H7 (cell line): ENCODE results near the gene VSTM2B. TPM values are rescaled to one million over a fixed set of nuclear protein-coding genes. Genes with fewer than 3 reads are reported as not detected.

Source experiments
- DNase-seq: peaks from one replicate; pipeline ENCODE4 v3.0.0; 2012
- H3K27me3 ChIP-seq: 2 replicates; pipeline ENCODE4 v1.6.0; 2011; ENCODE audit warnings: mild to moderate bottlenecking, low read length; ENCODE audit not compliant: control insufficient read depth, insufficient read depth
- H3K36me3 ChIP-seq: replicated peaks from 2 replicates; pipeline ENCODE4 v1.5.1; 2011; ENCODE audit warnings: low read length; ENCODE audit not compliant: control insufficient read depth, insufficient read depth
- H3K4me3 ChIP-seq: 2 replicates; pipeline ENCODE4 v1.5.1; 2011; ENCODE audit warnings: low read depth, mild to moderate bottlenecking, control low read depth, low read length, moderate library complexity; ENCODE audit not compliant: insufficient read depth
- total RNA-seq: library from RNA; depleted of rRNA; stranded (reverse); fragments of >200 nt; shearing (Covaris generic); gene quantifications from 2 replicates; pipeline ENCODE4 v1.2.3, GENCODE V29; 2014

Gene VSTM2B
- total RNA-seq, 1 experiment from 2014 or later: 0.48 TPM

DNA sequence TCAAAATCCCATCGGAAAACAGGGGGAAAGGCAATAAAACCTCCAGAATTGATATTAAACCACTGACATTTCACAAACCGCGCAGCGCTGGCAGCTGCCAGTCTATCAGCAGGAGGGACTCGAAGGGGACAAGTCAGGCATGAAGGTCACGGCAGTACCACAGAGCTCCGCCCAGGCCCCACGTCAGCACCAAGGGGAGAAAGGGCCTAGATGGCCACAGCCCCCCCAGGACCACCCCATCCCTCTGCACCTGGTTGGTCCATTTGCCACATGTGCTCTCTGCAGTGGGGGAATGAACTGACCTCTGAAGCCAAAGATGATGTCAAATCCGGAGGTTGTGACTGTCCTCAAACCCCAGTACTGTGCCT, 9.5 kb upstream of the VSTM2B start:
- no peak for DNase-seq
- Histone ChIP-seq H3K36me3 (no peaks in the 10 kb centered on the region), H3K4me3 (no peak overlapping the region), H3K27me3 (peaks cover 2% of the 10 kb centered on the region; the same call in 1 of the 2 replicates)

DNA sequence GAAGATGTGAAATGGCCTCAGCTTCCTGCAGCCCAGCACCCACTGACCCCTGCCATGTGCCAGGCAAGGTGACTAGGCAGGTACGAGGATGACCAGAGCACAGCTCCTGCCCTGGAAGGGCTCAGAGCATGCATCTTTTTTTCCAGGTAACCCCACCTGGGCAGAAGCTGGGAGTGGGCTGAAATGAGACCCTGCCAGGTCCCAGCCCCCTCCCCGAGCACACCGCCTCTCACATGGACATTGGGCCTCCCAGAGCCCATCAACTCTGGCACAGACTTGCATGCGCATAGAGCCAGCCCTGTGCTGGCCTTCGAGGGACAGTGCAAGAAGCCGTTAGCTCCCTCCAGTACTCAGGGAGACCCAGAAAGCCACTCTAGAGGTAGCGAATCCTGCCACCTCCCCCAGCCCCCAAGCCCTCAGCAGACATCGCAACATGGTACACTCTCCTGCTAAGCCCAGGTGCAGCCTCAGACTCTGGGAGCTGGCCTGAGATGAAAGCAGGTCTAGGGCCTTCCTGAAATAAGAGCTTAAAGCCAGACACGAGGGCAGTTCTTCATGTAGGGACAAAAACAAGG, 8.9 kb upstream of the VSTM2B start:
- H3K27me3 ChIP-seq: peaks cover 6% of the 10 kb centered on the region
- H3K4me3 ChIP-seq: no peak overlapping the region
- DNase-seq: no peak
- H3K36me3 ChIP-seq: no peaks in the 10 kb centered on the region

- no peak for DNase-seq
- no peaks in the 10 kb centered on the region for H3K36me3 ChIP-seq
- H3K27me3 ChIP-seq: peaks cover 6% of the 10 kb centered on the region
- no peak overlapping the region for H3K4me3 ChIP-seq
Measured at GRCh38 chr19:29517412-29517811, 8.4 kb upstream of the VSTM2B start.

DNA sequence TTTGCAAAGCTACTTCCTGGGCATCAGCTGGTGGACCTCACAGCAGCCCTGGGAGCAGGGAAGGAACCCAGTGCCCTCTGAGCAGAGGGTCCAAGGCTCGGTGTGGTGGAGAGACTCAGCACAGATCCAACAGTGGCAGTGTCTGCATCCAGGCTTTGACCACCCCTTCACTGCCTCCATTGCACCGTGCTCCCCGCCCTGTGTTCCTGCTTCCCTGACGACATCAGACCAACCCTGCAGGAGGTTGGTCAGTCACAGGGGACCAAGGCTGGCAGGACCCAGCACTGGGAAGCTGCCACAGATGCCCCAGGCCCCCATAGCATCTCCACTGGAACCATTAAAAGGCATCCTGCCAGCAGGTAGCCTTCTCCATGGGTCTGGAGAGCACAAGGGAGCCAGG, 7.8 kb upstream of the VSTM2B start:
- H3K27me3 ChIP-seq: peaks cover 8% of the 10 kb centered on the region
- H3K36me3 ChIP-seq: no peaks in the 10 kb centered on the region
- DNase-seq: no peak

GRCh38 chr19:29519146-29519545, 6.6 kb upstream of the VSTM2B start:
- Histone ChIP-seq H3K36me3 (no peaks in the 10 kb centered on the region), H3K27me3 (peaks cover 20% of the 10 kb centered on the region), H3K4me3 (no peak overlapping the region)
- no peak for DNase-seq

More for the DNA sequence above, 7.8 kb upstream of the VSTM2B start:
- H3K4me3 ChIP-seq: no peak overlapping the region

DNA sequence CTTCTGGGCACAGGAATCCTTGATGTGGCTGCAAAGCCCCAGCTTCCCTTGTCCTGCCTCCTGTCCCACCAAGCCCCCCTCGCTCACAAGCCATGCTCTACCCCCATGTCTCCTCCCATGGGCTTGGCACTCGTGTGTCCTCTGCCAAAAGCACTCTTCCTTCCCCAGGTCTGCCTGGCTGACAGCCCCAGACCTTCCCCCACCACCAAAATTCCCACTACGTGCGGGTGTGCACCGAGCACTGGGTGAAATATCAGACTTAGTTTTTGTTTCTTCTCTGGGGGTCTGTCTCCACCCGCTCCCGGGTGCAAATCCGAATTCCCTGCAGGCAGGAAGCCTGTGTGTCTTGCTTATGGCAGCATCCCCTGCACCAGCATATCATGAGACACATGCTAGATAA, 5.9 kb upstream of the VSTM2B start:
- no peak overlapping the region for H3K4me3 ChIP-seq
- DNase-seq: no peak
- H3K27me3 ChIP-seq: peaks cover 26% of the 10 kb centered on the region
- no peaks in the 10 kb centered on the region for H3K36me3 ChIP-seq

GRCh38 chr19:29520390-29520789, 5.4 kb upstream of the VSTM2B start:
- no peak overlapping the region for H3K4me3 ChIP-seq

DNA sequence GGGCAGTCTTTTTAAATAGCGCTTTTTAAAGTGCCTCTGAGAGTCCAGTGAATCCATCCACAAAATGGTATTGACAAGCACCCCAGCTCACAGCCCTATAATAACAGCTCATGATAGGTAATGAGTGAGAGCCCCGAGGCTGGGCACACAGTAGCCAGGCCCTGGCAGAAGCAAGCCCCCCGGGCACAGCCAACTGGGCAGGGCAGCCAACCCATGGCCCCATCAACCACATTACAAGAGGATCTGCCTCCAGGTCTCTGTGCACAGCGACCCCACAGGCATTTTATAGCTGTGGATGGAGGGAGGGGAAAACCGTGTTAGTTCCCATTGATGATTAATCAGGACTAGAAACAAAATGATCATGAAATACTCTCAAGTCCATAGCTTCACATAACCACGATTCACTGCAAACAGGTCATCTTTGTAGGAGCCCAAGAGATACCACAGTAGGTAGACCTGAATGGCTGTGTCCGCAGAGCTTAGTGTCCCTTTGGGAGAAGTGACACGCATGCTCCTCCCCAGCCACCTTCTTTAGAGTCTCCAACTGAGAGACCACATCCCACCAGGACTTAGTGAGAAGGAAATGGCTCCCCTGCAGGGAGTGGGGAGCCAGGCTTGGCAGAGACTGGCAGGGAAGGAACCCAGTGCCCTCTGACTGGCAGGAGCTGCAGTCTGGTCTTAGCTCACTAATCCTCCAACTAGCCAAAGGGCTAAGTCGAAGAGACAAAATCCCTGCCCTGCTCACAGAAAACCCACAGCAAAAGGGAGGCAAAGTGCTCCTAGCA, 4.3 kb upstream of the VSTM2B start:
- no peak for DNase-seq
- Histone ChIP-seq H3K27me3 (peaks cover 40% of the 10 kb centered on the region), H3K36me3 (no peaks in the 10 kb centered on the region), H3K4me3 (no peak overlapping the region)

More at GRCh38 chr19:29520390-29520789, 5.4 kb upstream of the VSTM2B start:
- DNase-seq: no peak
- H3K27me3 ChIP-seq: peaks cover 31% of the 10 kb centered on the region
- no peaks in the 10 kb centered on the region for H3K36me3 ChIP-seq

DNA sequence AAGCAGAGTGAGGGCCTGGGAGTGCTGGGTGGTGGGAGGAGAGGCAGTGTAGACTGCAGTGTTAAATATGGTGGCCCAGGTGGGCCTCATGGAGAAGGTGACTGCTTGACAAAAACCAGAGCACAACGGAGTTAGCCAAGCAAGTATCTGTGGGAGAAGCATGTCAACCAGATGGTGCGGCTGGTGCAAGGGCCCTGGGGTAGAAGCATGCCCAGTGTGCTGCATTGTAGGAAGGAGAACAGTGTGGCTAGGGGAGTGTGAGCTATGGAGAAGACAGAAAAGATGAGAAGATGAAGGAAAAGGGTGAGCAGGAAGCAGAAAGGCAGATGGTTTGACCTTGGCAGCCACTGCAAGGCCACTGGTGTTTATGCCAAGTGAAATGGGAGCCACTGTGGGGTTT, 2.2 kb upstream of the VSTM2B start:
- no peaks in the 10 kb centered on the region for H3K36me3 ChIP-seq
- peaks cover 59% of the 10 kb centered on the region for H3K27me3 ChIP-seq
- H3K4me3 ChIP-seq: no peak overlapping the region
- DNase-seq: no peak

DNA sequence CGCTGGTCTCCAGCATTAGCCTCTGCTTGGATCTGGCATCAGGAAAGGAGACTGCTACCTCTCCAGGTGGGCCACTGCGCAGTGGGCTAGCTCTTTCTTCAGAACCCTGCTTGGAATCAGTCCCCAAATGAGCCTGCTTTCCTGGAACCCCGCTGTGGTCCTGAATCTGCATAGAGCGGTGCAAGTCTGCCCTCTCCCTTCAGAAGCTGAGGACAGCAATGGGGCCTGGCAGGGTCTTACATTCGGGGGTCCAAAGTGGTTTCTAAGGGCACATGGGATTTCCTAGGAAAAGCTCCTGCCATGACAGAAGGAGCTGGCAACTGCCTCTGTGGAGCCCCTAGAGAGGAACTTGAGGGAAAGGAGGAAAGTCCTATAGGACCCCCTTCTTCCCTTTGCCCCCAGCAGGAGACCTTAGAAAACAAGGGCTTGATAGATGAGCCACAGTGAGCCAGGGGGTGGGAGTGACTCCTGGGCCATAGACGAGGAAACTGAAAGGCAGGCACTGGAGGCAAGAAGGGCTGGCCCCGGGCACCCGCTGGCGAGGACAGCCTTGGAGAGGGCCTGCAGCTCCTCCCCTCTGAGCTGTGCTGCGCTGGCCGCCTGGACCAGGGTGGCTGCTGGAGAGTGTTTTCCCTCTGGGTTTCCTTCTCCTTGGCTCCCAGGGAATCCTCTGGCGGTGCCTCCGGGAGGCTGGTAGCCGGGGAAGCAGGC, 1.4 kb upstream of the VSTM2B start:
- DNase-seq: peak; percentile 79
- H3K36me3 ChIP-seq: no peaks in the 10 kb centered on the region
- H3K27me3 ChIP-seq: peaks cover 67% of the 10 kb centered on the region
- peak overlapping the region; percentile 54 for H3K4me3 ChIP-seq

DNA sequence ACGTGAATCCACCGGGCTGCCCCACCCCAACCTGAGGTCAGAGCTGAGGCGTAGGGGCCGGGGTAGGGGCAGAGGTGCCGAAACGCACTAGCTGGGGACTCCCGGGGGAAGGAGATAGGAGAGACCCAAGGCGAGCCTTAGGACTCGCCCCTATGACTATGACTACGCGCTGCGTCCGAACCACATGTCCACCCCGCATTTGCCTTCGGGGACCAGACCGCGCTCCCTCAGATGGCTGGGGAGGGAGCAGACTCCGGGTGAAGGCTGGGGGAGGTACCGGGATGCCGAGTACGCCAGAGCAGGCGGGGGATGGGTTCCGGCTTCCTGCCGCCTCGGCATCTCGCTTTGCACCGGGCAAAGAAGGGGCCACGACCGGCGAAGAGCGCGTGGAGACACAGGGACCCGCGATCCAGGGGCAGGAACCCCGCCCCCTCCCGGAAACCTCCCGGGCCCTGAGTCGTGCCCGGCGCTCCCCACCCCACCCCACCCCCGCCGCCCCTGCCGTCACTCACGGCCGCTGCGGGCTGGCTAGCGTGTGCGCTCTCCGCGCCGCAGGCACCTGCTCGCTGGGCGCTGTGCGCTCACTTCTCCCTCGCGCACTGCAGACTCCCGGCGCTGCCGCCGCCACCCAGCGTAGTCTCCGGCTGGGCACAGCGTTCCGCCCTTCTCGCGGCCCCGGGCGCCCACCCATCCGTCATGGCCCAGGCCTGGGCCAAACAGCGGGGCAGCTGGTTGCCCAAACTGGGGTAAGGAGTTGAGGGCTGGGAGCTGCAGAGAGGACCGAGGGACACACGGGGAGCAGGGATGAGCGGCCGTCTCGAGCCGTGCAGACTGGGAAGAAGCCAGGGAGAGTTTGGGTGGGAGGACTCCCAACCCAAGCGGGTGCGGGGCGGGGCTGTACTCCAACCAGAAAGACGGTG, 622 bp upstream of the VSTM2B start:
- H3K4me3 ChIP-seq: peak overlapping the region; percentile 54
- peaks cover 75% of the 10 kb centered on the region for H3K27me3 ChIP-seq
- peak; percentile 89 for DNase-seq
- H3K36me3 ChIP-seq: no peaks in the 10 kb centered on the region

DNA sequence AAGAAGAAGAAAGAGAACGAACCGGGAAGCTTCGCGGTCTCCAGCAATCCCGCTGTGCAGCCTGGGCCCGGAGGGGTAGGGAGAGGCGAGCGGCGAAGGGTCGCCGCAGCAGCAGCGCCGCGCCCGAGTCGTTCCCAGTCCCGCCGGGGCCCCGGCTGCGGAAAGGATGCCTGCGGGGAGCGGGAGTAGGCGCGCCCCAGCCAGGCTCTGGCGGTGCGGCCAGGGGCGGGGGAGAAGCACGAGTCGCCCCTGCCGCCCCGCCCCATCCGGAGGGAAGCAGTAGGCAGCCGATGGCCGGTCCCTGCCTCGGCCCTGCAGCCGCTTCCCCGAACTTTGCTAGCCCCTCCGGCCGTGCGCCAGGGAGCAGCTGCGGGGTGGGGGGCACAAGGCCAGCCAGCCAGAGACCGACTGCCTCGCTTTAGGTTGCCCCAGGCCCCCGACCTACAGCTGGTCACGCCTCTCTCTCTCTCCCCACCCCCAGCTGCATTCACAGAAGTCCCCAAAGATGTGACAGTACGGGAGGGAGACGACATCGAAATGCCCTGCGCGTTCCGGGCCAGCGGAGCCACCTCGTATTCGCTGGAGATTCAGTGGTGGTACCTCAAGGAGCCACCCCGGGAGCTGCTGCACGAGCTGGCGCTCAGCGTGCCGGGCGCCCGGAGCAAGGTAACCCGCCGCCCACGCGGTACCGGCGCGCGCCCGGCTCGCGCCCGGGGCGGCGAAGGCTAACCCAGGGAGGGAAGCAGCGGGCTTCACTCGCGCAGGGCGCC, 1.1 kb downstream of the VSTM2B start:
- H3K27me3 ChIP-seq: peaks cover 87% of the 10 kb centered on the region
- peak overlapping the region; percentile 41 for H3K4me3 ChIP-seq
- peak; percentile 85 for DNase-seq
- no peaks in the 10 kb centered on the region for H3K36me3 ChIP-seq

- peak; percentile 80 for DNase-seq
- Histone ChIP-seq H3K36me3 (no peaks in the 10 kb centered on the region), H3K27me3 (peaks cover 89% of the 10 kb centered on the region), H3K4me3 (peak overlapping the region; percentile 17; the same call in 1 of the 2 replicates)
Measured at GRCh38 chr19:29527500-29528328, 1.9 kb downstream of the VSTM2B start.
